H4 (cell line): Measurements from ENCODE around the gene TUBG1. TPM values are rescaled to one million over a fixed set of nuclear protein-coding genes. Genes with fewer than 3 reads are reported as not detected.

Experiments used
- total RNA-seq: library from RNA; depleted of rRNA; stranded (reverse); fragments of >200 nt; shearing (Covaris generic); gene quantifications from 2 replicates; pipeline ENCODE4 v1.2.3, GENCODE V29; 2014; rRNA removed

Gene TUBG1
- total RNA-seq, 1 experiment from 2014 or later: 92.3 TPM

Other genes starting within 250 kb of the TUBG1 start
- gene STAT3, start 221.2 kb upstream of the TUBG1 start, total RNA-seq: 72.6 and 77.5 TPM in 2 replicates
- gene CAVIN1, start 186.4 kb upstream of the TUBG1 start, total RNA-seq: 53.8 and 69.6 TPM in 2 replicates
- 20.7 and 21.5 TPM in 2 replicates for gene ATP6V0A1, start 150.8 kb upstream of the TUBG1 start, total RNA-seq
- 18.7 and 35.1 TPM in 2 replicates for gene NAGLU, start 73.4 kb upstream of the TUBG1 start, total RNA-seq
- gene HSD17B1, start 56.8 kb upstream of the TUBG1 start, total RNA-seq: 0.47 and 0.48 TPM in 2 replicates
- 26.8 and 31.9 TPM in 2 replicates for gene COASY, start 47.5 kb upstream of the TUBG1 start, total RNA-seq
- 23.2 and 31.9 TPM in 2 replicates for gene MLX, start 42.6 kb upstream of the TUBG1 start, total RNA-seq
- gene PSMC3IP, start 32.0 kb upstream of the TUBG1 start, total RNA-seq: 11.9 and 12.6 TPM in 2 replicates
- gene RETREG3, start 309 bp upstream of the TUBG1 start, total RNA-seq: 28.7 and 49.5 TPM in 2 replicates
- 5.5 and 7.5 TPM in 2 replicates for gene TUBG2, start 49.6 kb downstream of the TUBG1 start, total RNA-seq
- gene PLEKHH3, start 67.3 kb downstream of the TUBG1 start, total RNA-seq: 3.3 and 5.9 TPM in 2 replicates
- gene CCR10, start 72.2 kb downstream of the TUBG1 start, total RNA-seq: 0.23 and 0.74 TPM in 2 replicates
- gene CNTNAP1, start 72.8 kb downstream of the TUBG1 start, total RNA-seq: 6.7 and 7.0 TPM in 2 replicates
- 2.2 and 4.5 TPM in 2 replicates for gene EZH1, start 135.4 kb downstream of the TUBG1 start, total RNA-seq
- gene RAMP2, start 151.5 kb downstream of the TUBG1 start, total RNA-seq: not detected in 2 replicates
- 85.2 and 95.4 TPM in 2 replicates for gene VPS25, start 163.8 kb downstream of the TUBG1 start, total RNA-seq
- gene WNK4, start 170.9 kb downstream of the TUBG1 start, total RNA-seq: not detected in 2 replicates
- 124 and 139 TPM in 2 replicates for gene COA3, start 189.0 kb downstream of the TUBG1 start, total RNA-seq
- not detected in 2 replicates for gene CNTD1, start 189.2 kb downstream of the TUBG1 start, total RNA-seq
- 44.2 and 69.8 TPM in 2 replicates for gene BECN1, start 214.6 kb downstream of the TUBG1 start, total RNA-seq
- gene PSME3, start 223.7 kb downstream of the TUBG1 start, total RNA-seq: 109 and 113 TPM in 2 replicates
- gene AOC2, start 234.9 kb downstream of the TUBG1 start, total RNA-seq: 0.45 TPM in 1 of 2 replicates, not detected in the other
- gene AOC3, start 241.5 kb downstream of the TUBG1 start, total RNA-seq: 0.04 and 0.06 TPM in 2 replicates